Stomach smooth muscle (tissue), 2 donors: ENCODE data around the gene RAD51B.
"Not testable (repeated sequence)": the region's sequence is repeated elsewhere in the genome, so short reads cannot be mapped to it uniquely, and the experiment has no call there.

Source experiments
- H3K27ac ChIP-seq: one replicate; pipeline ENCODE4 v1.7.0; 2013; ENCODE audit warnings: mild to moderate bottlenecking, low read length, inconsistent platforms
- H3K27me3 ChIP-seq, 2 donors: one replicate each; pipeline ENCODE4 v1.7.0; 2013; ENCODE audit warnings: low read length in 2 of 2; ENCODE audit not compliant: insufficient read depth in 2 of 2, control insufficient read depth in 1 of 2
- H3K36me3 ChIP-seq, 2 donors: one replicate each; pipeline ENCODE4 v1.7.0; 2013; ENCODE audit warnings: low read length in 2 of 2; ENCODE audit not compliant: control insufficient read depth in 2 of 2, insufficient read depth in 2 of 2
- H3K4me1 ChIP-seq: one replicate; pipeline ENCODE4 v1.7.0; 2013; ENCODE audit warnings: low read length; ENCODE audit not compliant: control insufficient read depth, insufficient read depth
- H3K4me3 ChIP-seq, 2 donors: one replicate each; pipeline ENCODE4 v1.7.0; 2013; ENCODE audit warnings: low read length in 2 of 2
- H3K9ac ChIP-seq, 2 donors: one replicate each; pipeline ENCODE4 v1.7.0; 2013; ENCODE audit warnings: low read length in 2 of 2, mild to moderate bottlenecking in 1 of 2
- H3K9me3 ChIP-seq, 2 donors: one replicate each; pipeline ENCODE4 v1.7.0; 2013; ENCODE audit warnings: low read length in 2 of 2; ENCODE audit not compliant: control insufficient read depth in 2 of 2
- donor health status: healthy.
- donor health status: Pancreatic carcinoma.

RAD51B gene

DNA sequence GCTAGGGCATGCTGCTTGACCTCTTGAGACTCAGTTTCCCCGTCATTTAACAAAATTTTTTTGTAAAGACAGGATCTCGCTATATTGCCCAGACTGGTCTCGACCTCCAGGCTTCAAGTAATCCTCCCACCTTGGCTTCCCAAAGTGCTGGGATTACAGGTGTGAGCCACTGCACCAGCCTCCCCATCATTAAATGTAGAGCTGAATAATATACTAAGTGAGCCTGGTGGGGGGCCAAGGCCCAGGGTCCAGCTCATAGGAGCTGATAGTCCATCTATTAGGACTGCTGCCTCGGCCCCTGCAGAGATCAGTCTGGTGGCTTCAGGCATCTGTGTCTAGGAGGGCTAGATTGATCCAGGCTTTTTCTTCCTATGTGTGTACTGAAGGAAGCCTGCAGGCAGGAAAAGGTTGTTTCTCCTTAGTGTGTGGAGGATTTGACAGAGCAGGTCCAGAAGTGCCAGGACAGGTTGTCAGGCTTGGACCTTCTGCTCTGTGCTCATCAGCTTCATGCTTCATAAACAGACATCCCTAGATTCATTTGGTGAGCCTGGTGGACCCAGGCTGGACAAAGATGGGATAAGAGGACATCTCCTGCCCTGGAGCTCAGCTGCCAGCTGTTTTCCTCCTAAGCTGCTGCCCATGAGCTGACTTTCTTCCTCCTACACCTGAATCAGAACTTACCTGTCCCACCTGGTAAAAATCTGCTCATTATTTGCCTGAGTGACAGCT lies 837.9 kb downstream of the RAD51B start:
- Histone ChIP-seq H3K9me3 (no peaks in the 10 kb centered on the region), H3K4me3 (no peak overlapping the region), H3K4me1 (peaks cover 71% of the 10 kb centered on the region), H3K9ac (peak overlapping the region in 1 of 2 donors; percentile 29), H3K36me3 (no peaks in the 10 kb centered on the region), H3K27ac (peak overlapping the region; percentile 97), H3K27me3 (no peaks in the 10 kb centered on the region)

DNA sequence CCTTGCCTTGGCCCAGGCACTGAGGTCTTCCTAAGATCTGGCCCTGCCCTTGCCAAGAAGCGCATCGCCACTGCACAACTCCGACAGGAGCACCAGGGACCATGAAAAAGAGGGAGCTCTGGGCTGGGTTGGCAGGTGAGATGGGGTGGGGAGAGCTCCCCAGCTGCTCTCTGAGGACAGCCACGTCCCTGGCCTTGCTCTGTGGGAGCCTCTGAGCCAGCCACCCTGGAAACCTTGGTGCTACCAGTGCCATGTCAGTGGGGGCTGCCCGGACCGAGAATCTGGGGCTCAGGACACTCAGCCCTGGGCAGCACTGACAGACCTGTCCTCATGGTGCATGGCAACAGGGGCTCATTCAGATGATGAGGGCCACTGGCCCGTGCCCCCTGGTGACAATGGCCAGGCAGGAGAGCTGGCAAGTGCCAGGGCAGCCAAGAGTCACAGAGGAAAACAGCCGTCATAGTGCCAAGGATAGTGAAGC lies 838.5 kb downstream of the RAD51B start:
- no peaks in the 10 kb centered on the region for H3K9me3 ChIP-seq
- peak overlapping the region in 1 of 2 donors; percentile 46 for H3K9ac ChIP-seq
- H3K4me3 ChIP-seq: no peak overlapping the region
- H3K27ac ChIP-seq: peak overlapping the region; percentile 97
- no peaks in the 10 kb centered on the region for H3K36me3 ChIP-seq
- no peaks in the 10 kb centered on the region for H3K27me3 ChIP-seq
- H3K4me1 ChIP-seq: peaks cover 65% of the 10 kb centered on the region

DNA sequence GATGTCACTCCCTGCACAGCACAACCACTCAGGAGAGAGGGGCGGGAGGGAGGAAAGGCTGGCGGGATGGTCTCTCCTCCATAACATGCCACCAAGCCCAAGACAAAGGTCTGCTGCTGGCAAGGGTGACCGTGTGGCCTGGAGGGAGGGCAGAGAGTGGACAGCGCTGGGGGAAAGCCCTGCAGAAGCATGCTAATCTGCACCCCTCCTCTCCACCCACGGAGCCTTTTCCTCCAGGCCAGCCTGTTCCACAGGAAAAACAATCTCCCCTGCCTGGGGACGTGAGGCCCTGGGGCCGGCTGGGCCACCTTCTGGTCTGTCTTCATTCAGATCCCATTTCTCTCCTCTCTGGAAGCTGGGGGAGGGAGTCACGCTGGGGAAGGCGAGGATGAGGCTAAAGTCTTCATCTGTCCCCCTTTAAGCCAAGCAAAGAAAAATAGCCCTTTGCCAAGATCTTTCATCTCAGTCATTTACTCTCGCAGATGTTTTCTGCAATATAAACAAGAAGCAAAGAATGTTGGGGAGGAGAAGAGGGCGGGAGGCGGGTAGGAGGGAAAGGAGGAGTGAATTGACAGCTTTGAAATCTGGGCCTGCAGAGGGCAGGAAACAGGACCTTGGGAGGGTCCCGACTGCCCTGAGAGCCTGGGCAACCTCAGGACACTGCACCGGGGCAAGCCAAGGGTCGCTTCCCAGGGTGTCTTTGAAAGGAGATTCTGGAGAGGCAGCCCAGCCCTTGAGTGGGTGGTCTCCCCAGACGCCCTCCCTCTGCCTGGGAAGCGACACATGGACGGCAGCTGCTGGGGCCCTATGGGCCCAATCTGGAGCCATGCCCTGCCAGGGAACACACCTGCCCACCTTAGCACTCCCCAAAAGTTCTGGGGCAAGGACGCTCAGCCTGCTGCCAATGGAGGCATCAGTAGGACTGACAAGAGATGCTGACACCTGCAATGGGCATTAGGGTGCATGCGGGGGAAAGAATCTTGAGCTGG lies 839.7 kb downstream of the RAD51B start:
- Histone ChIP-seq H3K27me3 (no peaks in the 10 kb centered on the region), H3K27ac (peak overlapping the region; percentile 97), H3K9ac (peak overlapping the region; percentile 21 to 46), H3K9me3 (no peaks in the 10 kb centered on the region), H3K36me3 (no peaks in the 10 kb centered on the region), H3K4me1 (peaks cover 64% of the 10 kb centered on the region), H3K4me3 (peak overlapping the region; percentile 14 to 55)

DNA sequence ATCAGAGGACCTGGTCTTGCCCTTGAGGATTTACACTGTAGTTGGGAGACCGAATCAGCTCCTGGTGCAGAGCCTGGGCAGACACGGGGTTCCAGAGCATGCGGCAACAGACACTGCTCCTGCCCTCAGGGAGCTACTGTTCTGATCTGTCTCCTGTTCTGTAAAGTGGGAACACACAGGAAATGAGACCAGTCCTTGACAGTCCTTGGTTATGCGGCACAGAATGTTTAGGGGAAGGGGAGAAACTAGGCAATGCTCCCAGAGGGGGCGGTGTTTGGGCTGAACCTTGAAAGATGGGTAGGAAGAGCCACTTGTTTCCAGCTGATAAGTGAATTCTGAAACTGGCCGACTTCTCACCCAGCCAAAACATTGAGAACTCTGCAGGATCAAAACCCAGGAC lies 840.9 kb downstream of the RAD51B start:
- peaks cover 64% of the 10 kb centered on the region for H3K4me1 ChIP-seq
- H3K27ac ChIP-seq: peak overlapping the region; percentile 24

DNA sequence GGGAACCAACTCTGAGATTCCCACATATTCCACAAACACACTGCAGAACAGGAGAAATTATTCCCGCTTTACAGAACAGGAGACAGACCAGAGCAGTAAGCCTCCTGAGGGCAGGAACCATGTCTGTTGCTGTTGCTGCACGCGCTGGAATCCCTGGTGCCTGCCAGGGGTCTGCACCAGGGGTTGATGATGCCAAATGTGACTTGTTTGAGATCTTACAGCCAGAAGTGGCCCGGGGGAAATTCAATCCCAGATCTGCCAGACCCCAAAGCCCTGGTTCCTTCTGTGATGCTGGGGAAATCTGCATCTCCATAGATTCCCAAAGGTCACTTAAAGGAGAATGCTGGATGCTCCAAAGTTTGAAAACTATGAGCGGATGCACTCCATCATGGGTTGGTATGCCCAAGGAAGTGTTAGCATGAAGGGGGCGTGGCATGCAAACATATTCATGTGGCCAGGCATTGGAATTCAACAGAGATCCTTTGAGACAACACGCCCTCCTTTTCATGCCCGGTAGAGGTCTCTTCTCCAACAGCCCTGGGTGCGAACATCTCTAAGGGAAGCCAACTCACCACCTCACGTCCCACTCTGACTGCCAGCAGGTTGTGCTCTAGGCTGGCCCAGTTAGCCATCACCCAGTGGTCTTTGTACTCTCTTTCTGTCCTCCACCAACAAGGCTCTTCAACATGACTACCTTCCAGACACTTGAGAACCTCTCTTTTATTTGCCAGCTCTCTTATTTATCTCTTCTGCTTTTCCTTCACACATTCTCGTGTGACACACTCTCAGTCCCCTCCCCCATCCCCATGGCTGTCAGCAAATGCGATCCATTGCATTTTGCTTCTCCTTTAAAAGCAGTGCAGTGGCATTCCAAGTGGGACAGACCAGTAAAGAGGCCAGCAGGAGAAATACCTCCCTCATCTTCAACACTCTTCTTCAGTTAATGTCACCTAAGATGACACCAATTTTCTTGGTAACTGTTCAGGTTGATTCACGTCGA lies 841.9 kb downstream of the RAD51B start:
- Histone ChIP-seq H3K4me3 (no peak overlapping the region), H3K36me3 (no peaks in the 10 kb centered on the region), H3K27ac (peak overlapping the region; percentile 24), H3K9ac (no peak overlapping the region), H3K27me3 (no peaks in the 10 kb centered on the region), H3K9me3 (no peaks in the 10 kb centered on the region), H3K4me1 (peaks cover 66% of the 10 kb centered on the region)

More for the DNA sequence above, 840.9 kb downstream of the RAD51B start:
- Histone ChIP-seq H3K27me3 (no peaks in the 10 kb centered on the region), H3K9ac (no peak overlapping the region), H3K9me3 (no peaks in the 10 kb centered on the region), H3K36me3 (no peaks in the 10 kb centered on the region), H3K4me3 (no peak overlapping the region)

DNA sequence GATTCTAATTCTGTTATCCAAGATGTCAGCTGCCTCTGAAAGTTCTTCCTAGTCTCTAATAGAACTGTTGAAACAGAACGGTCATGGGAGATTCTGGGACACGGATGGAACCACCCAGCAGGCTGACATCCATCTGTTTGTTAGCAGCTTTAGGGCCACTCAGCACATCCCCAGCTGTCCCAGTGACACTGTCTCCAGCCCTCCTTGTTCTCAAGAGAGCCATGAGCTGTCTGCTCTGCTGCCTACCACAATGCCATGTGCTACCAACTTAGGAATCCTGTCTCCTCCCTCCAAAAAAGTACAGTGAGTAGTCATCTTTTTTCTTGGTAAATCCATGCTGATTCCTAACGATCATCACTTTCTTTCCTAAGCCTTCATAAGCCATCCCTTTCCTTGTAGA lies 842.8 kb downstream of the RAD51B start:
- Histone ChIP-seq H3K4me3 (no peak overlapping the region), H3K9ac (no peak overlapping the region), H3K4me1 (peaks cover 71% of the 10 kb centered on the region), H3K36me3 (no peaks in the 10 kb centered on the region), H3K27me3 (no peaks in the 10 kb centered on the region), H3K9me3 (no peaks in the 10 kb centered on the region), H3K27ac (no peak overlapping the region)

DNA sequence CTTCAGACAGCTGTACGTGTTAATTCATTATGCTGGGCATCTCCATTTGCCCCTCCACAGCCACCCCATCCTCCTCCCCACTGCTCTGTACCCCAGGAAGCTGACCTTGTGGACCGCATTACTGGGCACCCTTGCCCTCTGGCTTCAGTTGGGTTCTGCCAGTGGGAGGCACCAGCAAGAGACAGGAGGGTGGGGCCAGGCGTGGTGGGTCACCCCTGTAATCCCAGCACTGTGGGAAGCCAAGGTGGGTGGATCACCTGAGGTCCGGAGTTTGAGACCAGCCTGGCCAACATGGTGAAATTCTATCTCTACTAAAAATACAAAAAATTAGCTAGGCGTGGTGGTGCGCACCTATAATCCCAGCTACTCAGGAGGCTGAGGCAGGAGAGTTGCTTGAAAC lies 843.2 kb downstream of the RAD51B start:
- not testable (repeated sequence) for H3K36me3 ChIP-seq, H3K9me3 ChIP-seq, H3K27ac ChIP-seq, H3K4me3 ChIP-seq, H3K9ac ChIP-seq, H3K27me3 ChIP-seq
- peaks cover 71% of the 10 kb centered on the region for H3K4me1 ChIP-seq

DNA sequence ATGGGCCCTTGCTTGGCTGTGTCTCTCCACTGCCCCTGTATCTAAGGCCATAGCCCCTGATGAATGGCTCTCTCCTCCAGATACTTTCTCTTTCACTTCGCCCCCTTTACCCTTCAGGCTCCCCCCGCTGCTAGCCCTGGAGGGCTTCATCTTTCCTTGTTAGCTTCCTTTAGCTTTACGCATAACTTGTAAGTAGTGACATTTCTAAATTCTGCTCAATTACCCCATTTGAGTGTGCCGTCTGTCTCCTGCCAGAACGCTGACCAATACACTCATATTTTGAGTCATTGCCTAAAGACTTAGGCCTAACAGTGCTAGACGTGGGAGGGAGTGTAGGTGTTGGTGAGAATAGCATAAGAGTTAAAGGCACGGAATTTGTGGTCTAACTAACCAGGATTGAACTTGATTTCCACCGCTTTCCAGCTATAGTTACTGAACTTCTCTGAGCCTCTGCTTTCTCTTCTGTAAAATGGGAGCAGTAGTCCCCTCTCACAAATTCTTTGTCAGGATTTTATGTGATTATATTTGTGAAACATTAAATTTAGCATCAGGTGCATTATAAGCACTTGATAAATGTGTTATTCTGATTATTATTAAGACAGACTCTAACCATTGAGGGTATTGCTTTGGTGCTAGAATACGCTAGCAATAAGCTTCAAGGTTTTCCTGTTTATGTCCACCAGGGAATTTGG lies 844.0 kb downstream of the RAD51B start:
- H3K4me3 ChIP-seq: peak overlapping the region in 1 of 2 donors; percentile 52

DNA sequence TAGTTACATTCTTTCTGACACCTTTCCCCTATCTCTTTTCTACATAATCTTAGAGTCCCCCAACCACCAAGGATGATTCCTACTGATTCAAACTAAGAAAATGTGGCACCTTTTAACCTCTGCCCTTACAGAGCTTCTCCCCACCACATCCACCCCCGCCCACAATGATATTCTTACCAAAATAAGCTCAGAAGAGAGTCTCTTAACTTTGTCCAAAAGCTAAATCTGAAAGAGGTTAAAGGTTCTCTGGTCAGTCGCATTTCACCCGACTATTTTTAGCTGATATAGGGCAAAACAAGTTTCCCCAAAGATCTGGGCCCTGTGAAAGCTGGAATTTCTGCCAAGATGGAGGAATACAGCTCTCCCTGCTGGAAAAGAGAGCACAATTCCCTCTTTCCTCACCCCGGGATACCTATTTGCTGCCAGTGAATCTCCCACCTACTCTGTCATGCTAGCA lies 844.7 kb downstream of the RAD51B start:
- Histone ChIP-seq H3K4me1 (peaks cover 69% of the 10 kb centered on the region), H3K4me3 (peak overlapping the region; percentile 11 to 22), H3K9me3 (no peaks in the 10 kb centered on the region), H3K27me3 (no peaks in the 10 kb centered on the region), H3K9ac (peak overlapping the region; percentile 21 to 35), H3K27ac (peak overlapping the region; percentile 79), H3K36me3 (no peaks in the 10 kb centered on the region)

More for the DNA sequence above, 844.0 kb downstream of the RAD51B start:
- no peaks in the 10 kb centered on the region for H3K27me3 ChIP-seq
- H3K36me3 ChIP-seq: no peaks in the 10 kb centered on the region
- H3K9me3 ChIP-seq: no peaks in the 10 kb centered on the region
- peaks cover 71% of the 10 kb centered on the region for H3K4me1 ChIP-seq
- H3K9ac ChIP-seq: peak overlapping the region in 1 of 2 donors; percentile 36
- peak overlapping the region; percentile 56 for H3K27ac ChIP-seq
